DMS53 treated with DMSO at 0.1 percent for 48 hours (cell line): ENCODE results near the gene ELAVL1.

Experiments
- DNase-seq: peaks from one replicate; lab custom pipeline; 2025; ENCODE audit not compliant: unreplicated experiment; lab: John Stamatoyannopoulos, UW

Gene ELAVL1

GRCh38 chr19:8022275-8022674 is 16.8 kb upstream of the ELAVL1 start:
- no peak for DNase-seq

GRCh38 chr19:8021374-8021773 is 15.9 kb upstream of the ELAVL1 start:
- DNase-seq = no peak

- no peak for DNase-seq
Measured at GRCh38 chr19:8020681-8021080, 15.2 kb upstream of the ELAVL1 start.

- no peak for DNase-seq
Measured at GRCh38 chr19:8017808-8018207, 12.4 kb upstream of the ELAVL1 start.

- no peak for DNase-seq
Measured at GRCh38 chr19:8004723-8005513, 523 bp downstream of the ELAVL1 start.

- no peak for DNase-seq
Measured at GRCh38 chr19:8004001-8004400, 1.4 kb downstream of the ELAVL1 start.

- DNase-seq = peak; percentile 59
Measured at GRCh38 chr19:8001995-8002849, 3.2 kb downstream of the ELAVL1 start.

GRCh38 chr19:8001651-8001994 is 3.8 kb downstream of the ELAVL1 start:
- DNase-seq = no peak

GRCh38 chr19:8000298-8001038 is 5.0 kb downstream of the ELAVL1 start:
- no peak for DNase-seq

GRCh38 chr19:7999376-7999775 is 6.1 kb downstream of the ELAVL1 start:
- DNase-seq = no peak

GRCh38 chr19:7997809-7998480 is 7.5 kb downstream of the ELAVL1 start:
- no peak for DNase-seq

- no peak for DNase-seq
Measured at GRCh38 chr19:7996883-7997282, 8.6 kb downstream of the ELAVL1 start.

GRCh38 chr19:7995810-7996158 is 9.7 kb downstream of the ELAVL1 start:
- no peak for DNase-seq

- DNase-seq = no peak
Measured at GRCh38 chr19:7994928-7995809, 10.3 kb downstream of the ELAVL1 start.

GRCh38 chr19:7994114-7994513 is 11.3 kb downstream of the ELAVL1 start:
- DNase-seq = no peak

GRCh38 chr19:7993560-7993959 is 11.9 kb downstream of the ELAVL1 start:
- no peak for DNase-seq

GRCh38 chr19:7992575-7992974 is 12.9 kb downstream of the ELAVL1 start:
- no peak for DNase-seq

GRCh38 chr19:7989071-7989575 is 16.3 kb downstream of the ELAVL1 start:
- no peak for DNase-seq

- DNase-seq = no peak
Measured at GRCh38 chr19:7988307-7988706, 17.1 kb downstream of the ELAVL1 start.
